Esophagus (tissue), 2 donors: ENCODE measurements around the gene GYG1. TPM values are rescaled to one million over a fixed set of nuclear protein-coding genes. Genes with fewer than 3 reads are reported as not detected.
"Not testable (repeated sequence)": the region's sequence is repeated elsewhere in the genome, so short reads cannot be mapped to it uniquely, and the experiment has no call there.

Experiments
- H3K27ac ChIP-seq, 2 donors: one replicate each; pipeline ENCODE4 v1.5.1; 2013; ENCODE audit warnings: low read depth in 2 of 2, mild to moderate bottlenecking in 2 of 2, inconsistent platforms in 1 of 2, low read length in 1 of 2, moderate library complexity in 1 of 2
- H3K27me3 ChIP-seq, 2 donors: one replicate each; pipeline ENCODE4 v1.6.1; 2013; ENCODE audit warnings: low read length in 2 of 2, control low read depth in 1 of 2, mild to moderate bottlenecking in 1 of 2; ENCODE audit not compliant: insufficient read depth in 2 of 2, control insufficient read depth in 1 of 2
- H3K36me3 ChIP-seq, 2 donors: one replicate each; pipeline ENCODE4 v1.6.1; 2013; ENCODE audit warnings: low read length in 1 of 2; ENCODE audit not compliant: control insufficient read depth in 2 of 2, insufficient read depth in 2 of 2
- H3K4me1 ChIP-seq, 2 donors: one replicate each; pipeline ENCODE4 v1.6.1; 2013; ENCODE audit warnings: low read length in 1 of 2; ENCODE audit not compliant: control insufficient read depth in 2 of 2, insufficient read depth in 2 of 2
- H3K4me3 ChIP-seq, 2 donors: one replicate each; pipeline ENCODE4 v1.5.1; 2013; ENCODE audit warnings: low read length in 2 of 2, mild to moderate bottlenecking in 2 of 2, low read depth in 1 of 2, moderate library complexity in 1 of 2
- H3K9me3 ChIP-seq, 2 donors: one replicate each; pipeline ENCODE4 v1.6.1; 2013; ENCODE audit warnings: mild to moderate bottlenecking in 2 of 2, low read depth in 1 of 2, low read length in 1 of 2, moderate library complexity in 1 of 2; ENCODE audit not compliant: control insufficient read depth in 2 of 2, insufficient read depth in 1 of 2
- WGBS, 2 donors: extraction: QIAGEN DNeasy Blood & Tissue Kit; methylation state at CpG; one replicate each; pipeline ENCODE4 v1.1.7; 2013; 5-methylcytosine and 5-hydroxymethylcytosine counted together
- polyA plus RNA-seq, 2 donors: library from polyadenylated mRNA; stranded (reverse); fragments of 200-250 nt; gene quantifications; one replicate each; pipeline ENCODE4 v1.2.3, GENCODE V29; 2013
- donor health status: healthy with polysubstance abuse.
- donor health status: Bipolar disorder and iron deficiency.

GYG1 gene
- polyA plus RNA-seq, 2 donors: 10.9 to 37.8 TPM

DNA sequence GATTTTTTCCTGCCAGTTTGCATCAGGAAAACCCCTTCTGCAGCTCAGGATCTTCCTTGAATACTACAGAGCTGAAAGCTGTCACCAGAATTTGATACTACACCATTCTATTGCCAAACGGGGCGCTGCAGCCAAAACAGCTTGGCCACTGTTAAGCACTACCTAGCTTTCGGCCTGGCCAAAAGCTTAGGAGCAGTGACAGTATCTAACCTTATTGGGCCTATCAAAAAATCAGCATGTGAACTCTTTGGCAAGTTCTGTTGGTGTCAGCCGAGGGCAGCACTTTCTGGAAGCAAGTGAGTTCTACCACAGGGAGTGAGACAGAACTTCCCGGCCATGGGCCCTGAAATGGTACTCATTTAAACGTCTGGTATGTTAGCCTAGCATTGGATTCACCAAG, 16.1 kb upstream of the GYG1 start:
- Histone ChIP-seq H3K4me1 (no peaks in the 10 kb centered on the region), H3K27me3 (no peaks in the 10 kb centered on the region), H3K4me3 (no peak overlapping the region), H3K36me3 (no peaks in the 10 kb centered on the region), H3K9me3 (no peaks in the 10 kb centered on the region), H3K27ac (peak overlapping the region; percentile 15 to 29)
- 57 to 62% methylated on average over 6 of the region's 6 CpGs for WGBS, 2 donors

DNA sequence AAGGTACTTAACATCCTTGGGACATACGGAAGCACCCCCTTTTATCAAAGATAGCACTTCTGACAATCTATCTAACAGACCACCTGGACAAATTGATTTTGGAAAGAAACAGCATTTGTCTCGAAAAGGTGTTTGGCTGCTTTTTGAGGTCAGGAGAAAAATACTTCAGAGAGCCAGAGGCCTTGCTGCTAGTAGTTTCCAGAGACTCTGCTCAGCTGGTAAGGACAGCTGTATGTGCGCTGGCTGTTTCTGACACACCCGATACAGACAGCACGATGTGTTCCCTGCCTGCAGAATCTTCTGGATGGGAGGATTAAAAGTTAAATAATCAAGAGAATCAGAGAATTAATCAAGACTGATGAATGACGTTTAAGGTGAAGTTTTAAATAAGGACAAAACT, 15.6 kb upstream of the GYG1 start:
- WGBS, 2 donors: 83 to 86% methylated on average over 6 of the region's 6 CpGs
- no peaks in the 10 kb centered on the region for H3K27me3 ChIP-seq
- no peaks in the 10 kb centered on the region for H3K36me3 ChIP-seq
- H3K27ac ChIP-seq: no peak overlapping the region
- no peaks in the 10 kb centered on the region for H3K9me3 ChIP-seq
- no peaks in the 10 kb centered on the region for H3K4me1 ChIP-seq
- H3K4me3 ChIP-seq: no peak overlapping the region

DNA sequence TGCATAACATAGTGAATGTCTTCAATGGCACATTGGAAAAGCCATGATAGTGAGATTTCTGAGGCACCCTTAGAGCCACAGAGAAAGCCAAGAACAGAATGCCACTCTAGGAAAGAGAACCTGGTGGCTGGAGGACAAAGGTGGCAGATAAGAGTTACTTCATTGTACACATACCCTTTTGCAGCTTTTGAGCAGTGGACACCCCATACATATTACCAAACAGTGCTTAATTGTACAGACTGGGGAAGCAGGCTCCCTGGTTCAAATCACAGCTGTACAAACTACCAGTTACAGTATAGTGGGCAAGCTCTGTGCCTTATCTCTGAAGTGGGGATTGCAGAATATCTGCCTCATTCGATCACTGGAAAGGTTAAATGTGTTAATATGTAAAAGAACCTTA, 10.1 kb upstream of the GYG1 start:
- H3K9me3 ChIP-seq: no peaks in the 10 kb centered on the region
- no peak overlapping the region for H3K4me3 ChIP-seq
- H3K27ac ChIP-seq: no peak overlapping the region
- H3K4me1 ChIP-seq: no peaks in the 10 kb centered on the region
- no peaks in the 10 kb centered on the region for H3K36me3 ChIP-seq
- no peaks in the 10 kb centered on the region for H3K27me3 ChIP-seq
- 78 to 91% methylated on average over 1 of the region's 1 CpG for WGBS, 2 donors

DNA sequence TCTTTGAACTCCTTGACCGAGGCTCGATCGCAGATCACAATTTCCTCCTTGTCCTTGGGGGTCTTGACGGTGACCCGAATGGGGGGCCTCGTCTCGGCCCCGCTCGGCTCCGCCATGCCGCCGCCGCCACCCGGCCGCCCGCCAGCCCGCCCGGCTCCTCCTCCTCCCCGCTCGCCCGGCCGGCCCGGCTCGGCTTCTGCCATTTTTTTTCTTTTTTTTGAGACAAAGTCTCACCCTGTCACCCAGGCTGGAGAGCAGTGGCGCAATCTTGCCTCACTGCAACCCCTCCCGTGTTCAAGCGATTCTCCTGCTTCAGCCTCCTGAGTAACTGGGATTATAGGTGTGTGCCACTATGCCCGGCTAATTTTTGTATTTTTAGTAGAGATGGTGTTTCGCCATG, 3.8 kb upstream of the GYG1 start:
- not testable (repeated sequence) for H3K4me1 ChIP-seq, H3K36me3 ChIP-seq, H3K9me3 ChIP-seq, H3K27me3 ChIP-seq, H3K27ac ChIP-seq, H3K4me3 ChIP-seq
- WGBS, 2 donors: 96 to 97% methylated on average over 22 to 29 of the region's 29 CpGs

DNA sequence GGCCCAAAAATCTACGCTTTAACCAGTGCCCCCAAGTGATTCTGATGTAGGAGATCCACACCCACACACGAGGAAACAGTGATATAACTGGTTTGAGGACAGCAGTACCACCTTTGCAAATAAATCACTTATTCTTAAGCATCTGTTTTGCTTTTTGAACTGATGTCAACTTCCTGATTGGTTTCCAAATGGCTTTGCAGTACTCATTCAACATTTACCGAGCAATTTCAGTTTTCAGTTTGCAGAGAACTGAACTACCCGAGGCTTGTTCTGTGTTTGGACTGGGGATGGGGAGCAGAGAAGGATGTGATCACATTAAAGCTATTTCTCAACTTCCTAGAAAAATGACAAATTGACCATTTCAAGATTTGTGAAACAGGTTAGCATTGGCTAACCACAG, 1.1 kb upstream of the GYG1 start:
- 36 to 42% methylated on average over 4 of the region's 4 CpGs for WGBS, 2 donors
- no peak overlapping the region for H3K4me3 ChIP-seq
- no peaks in the 10 kb centered on the region for H3K4me1 ChIP-seq
- no peaks in the 10 kb centered on the region for H3K27me3 ChIP-seq
- H3K36me3 ChIP-seq: peaks cover 0 to 2% of the 10 kb centered on the region in 2 donors
- no peaks in the 10 kb centered on the region for H3K9me3 ChIP-seq
- H3K27ac ChIP-seq: no peak overlapping the region

DNA sequence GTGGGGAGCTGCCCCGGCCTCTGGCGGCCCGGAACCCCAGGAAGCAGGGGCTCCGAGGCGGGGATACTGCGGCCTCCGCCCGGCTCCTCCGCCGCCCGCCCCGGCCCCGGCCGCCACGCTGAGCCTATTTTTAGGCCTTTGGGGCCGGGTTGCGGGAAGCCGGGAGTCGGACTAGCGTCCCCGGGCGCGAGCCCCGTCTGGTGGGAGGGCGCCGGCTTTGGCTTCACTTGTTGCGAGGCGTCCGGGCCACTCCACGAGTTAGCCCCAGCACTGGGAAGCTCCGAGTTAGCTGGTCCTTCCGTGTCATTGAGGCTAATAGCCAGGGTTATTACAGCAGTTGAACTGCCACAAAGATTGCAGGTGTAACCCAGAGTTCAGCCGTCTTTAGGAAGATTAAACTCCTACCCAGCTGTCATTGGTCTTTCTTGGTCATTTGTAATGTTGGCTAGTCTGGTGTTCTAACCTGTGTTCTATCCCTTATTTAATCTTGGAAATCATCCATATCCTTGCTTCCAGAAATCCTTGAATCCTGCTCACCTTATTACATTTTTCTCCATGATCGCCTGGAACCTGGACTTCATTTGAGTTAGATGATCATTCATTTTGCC, 791 bp downstream of the GYG1 start:
- Histone ChIP-seq H3K9me3 (no peaks in the 10 kb centered on the region), H3K36me3 (peaks cover 0 to 2% of the 10 kb centered on the region in 2 donors), H3K4me1 (no peaks in the 10 kb centered on the region), H3K27ac (peak overlapping the region; percentile 89 to 96), H3K27me3 (no peaks in the 10 kb centered on the region), H3K4me3 (peak overlapping the region; percentile 91 to 92)
- 3 to 4% methylated on average over 23 to 34 of the region's 34 CpGs for WGBS, 2 donors

DNA sequence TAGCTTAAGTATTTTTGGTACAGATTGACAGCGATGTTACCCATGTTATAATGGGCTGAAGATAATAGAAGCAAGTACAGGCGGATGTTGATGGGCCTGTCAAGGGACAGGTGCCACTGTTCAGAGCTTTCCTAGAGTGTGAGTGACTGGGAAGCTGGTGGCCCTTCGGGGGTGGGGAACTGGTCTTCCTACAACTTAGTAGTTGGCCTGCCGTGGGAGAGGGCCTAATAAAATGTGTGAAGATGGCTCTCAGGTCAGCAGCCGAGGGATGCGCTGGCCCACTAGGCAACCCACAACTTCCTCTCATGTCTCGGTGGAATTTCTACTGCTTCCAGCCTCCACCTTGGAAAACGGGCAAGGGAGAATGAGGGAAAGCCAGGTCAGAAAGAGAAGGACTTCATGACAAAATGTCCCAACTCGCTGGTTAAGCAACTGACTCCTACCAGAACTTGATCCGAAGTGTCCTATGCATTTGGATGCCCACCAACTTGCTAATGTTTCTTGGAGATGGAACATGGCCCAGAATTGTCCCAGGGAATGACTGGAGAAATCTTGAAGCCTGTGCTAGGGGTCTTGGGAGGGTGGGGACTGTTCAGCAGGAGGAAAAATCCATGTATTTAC, 1.4 kb downstream of the GYG1 start:
- peak overlapping the region; percentile 7 to 91 for H3K4me3 ChIP-seq
- H3K36me3 ChIP-seq: peaks cover 0 to 2% of the 10 kb centered on the region in 2 donors
- H3K4me1 ChIP-seq: no peaks in the 10 kb centered on the region
- no peaks in the 10 kb centered on the region for H3K27me3 ChIP-seq
- peak overlapping the region in 1 of 2 donors; percentile 34 for H3K27ac ChIP-seq
- WGBS, 2 donors: 80 to 89% methylated on average over 10 of the region's 10 CpGs
- H3K9me3 ChIP-seq: no peaks in the 10 kb centered on the region

DNA sequence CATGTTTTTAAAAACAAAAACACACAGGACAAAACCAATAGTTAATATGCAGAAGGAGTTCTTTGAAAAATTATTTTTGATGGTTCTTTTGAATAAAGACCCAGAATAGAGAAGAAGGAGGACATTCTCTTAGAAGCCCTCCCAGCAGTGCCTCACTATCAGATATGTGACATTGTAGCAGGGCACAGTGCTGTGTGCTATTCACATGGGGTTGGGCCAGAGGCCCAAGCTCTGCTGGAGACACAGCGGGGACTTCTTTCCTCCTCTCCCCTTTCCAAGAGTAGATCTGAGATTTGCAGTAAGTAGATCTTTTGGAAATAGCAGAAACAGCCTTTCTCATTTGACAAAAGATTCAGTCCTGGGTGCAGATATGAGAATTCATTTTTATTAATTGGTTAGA, 6.3 kb downstream of the GYG1 start:
- Histone ChIP-seq H3K4me1 (no peaks in the 10 kb centered on the region), H3K36me3 (peaks cover 0 to 2% of the 10 kb centered on the region in 2 donors), H3K4me3 (no peak overlapping the region), H3K9me3 (no peaks in the 10 kb centered on the region), H3K27me3 (no peaks in the 10 kb centered on the region), H3K27ac (no peak overlapping the region)
- WGBS, 2 donors: 88 to 100% methylated on average over 1 of the region's 1 CpG

DNA sequence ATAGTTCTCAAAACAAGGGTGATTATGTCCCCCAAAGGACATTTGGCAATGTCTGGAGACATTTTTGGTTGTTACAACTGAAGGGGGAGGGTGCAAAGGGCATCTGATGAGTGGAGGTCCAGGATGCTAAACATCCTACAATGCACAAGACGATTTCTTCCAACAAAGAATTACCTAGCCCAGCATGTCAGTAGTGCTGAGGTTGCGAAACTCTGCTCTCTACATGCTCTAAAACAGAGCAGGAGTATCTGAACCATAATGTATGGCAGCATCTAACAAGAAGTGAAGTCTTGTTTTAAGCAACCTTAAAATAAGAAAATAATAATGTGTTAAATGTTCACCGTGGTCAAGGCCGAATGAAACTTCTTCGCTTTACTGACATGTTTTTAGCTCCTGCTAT, 7.0 kb downstream of the GYG1 start:
- H3K4me1 ChIP-seq: no peaks in the 10 kb centered on the region
- no peaks in the 10 kb centered on the region for H3K27me3 ChIP-seq
- H3K9me3 ChIP-seq: no peaks in the 10 kb centered on the region
- WGBS, 2 donors: 79 to 84% methylated on average over 5 of the region's 5 CpGs
- peaks cover 0 to 2% of the 10 kb centered on the region in 2 donors for H3K36me3 ChIP-seq
- H3K4me3 ChIP-seq: no peak overlapping the region
- no peak overlapping the region for H3K27ac ChIP-seq
